SK-N-SH (cell line): Measurements from ENCODE around the gene PTPA. TPM values are rescaled to one million over a fixed set of nuclear protein-coding genes. Genes with fewer than 3 reads are reported as not detected.
"Not testable (repeated sequence)": the region's sequence is repeated elsewhere in the genome, so short reads cannot be mapped to it uniquely, and the experiment has no call there.

Experiments used
- CTCF ChIA-PET: fragments of 300-600, 350-600 bp; formaldehyde crosslinking; extraction: SDS; loops from one replicate; lab custom pipeline; 2021; lab: Yijun Ruan, JAX
- POLR2A ChIA-PET: fragments of 350-600 bp; sonication (Branson Sonifier 250); formaldehyde crosslinking; extraction: SDS; loops from one replicate; lab custom pipeline; 2020; ENCODE audit warnings: antibody characterized with exemption, inconsistent platforms; lab: Yijun Ruan, JAX
- DNase-seq: peaks from one replicate; pipeline ENCODE4 v3.0.0; 2012
- H2AFZ ChIP-seq: fragments of 200-600 bp; sonication (generic); 2 replicates; pipeline ENCODE4 v1.8.1; 2016; ENCODE audit warnings: antibody characterized with exemption, mild to moderate bottlenecking, low read depth
- H3F3A ChIP-seq: fragments of 200-600 bp; sonication (generic); replicated peaks from 2 replicates; pipeline ENCODE3; 2016; ENCODE audit warnings: antibody characterized with exemption, mild to moderate bottlenecking; ENCODE audit not compliant: insufficient read depth
- H3K27ac ChIP-seq, 2 experiments: fragments of 200-500 bp in 1 of 2; fragments of 200-600 bp in 1 of 2; sonication (Bioruptor generic) in 1 of 2; sonication (generic), shearing (Covaris generic) in 1 of 2; 2 replicates each; pipeline versions ENCODE4 v1.5.1 to v1.6.1; 2014 to 2016; ENCODE audit warnings: low read depth in 2 of 2, inconsistent platforms in 1 of 2, low read length in 1 of 2, mild to moderate bottlenecking in 1 of 2, mixed read lengths in 1 of 2
- H3K27me3 ChIP-seq: fragments of 200-600 bp; sonication (generic), shearing (Covaris generic); 2 replicates; pipeline ENCODE4 v1.6.1; 2016; ENCODE audit warnings: mixed run types; ENCODE audit not compliant: insufficient read depth
- H3K36me3 ChIP-seq, 2 experiments: fragments of 200-500 bp in 1 of 2; fragments of 200-600 bp in 1 of 2; sonication (Bioruptor generic) in 1 of 2; sonication (generic) in 1 of 2; replicated peaks in 1 of 2; 2 replicates each; pipeline versions ENCODE3 to v1.5.1; 2014 to 2016; ENCODE audit warnings: low read length in 1 of 2, mild to moderate bottlenecking in 1 of 2; ENCODE audit not compliant: insufficient read depth in 2 of 2, control insufficient read depth in 1 of 2
- H3K4me1 ChIP-seq, 2 experiments: fragments of 200-500 bp in 1 of 2; fragments of 200-600 bp in 1 of 2; sonication (Bioruptor generic) in 1 of 2; sonication (generic), shearing (Covaris generic) in 1 of 2; 2 replicates each; pipeline versions ENCODE4 v1.5.1 to v1.6.1; 2014 to 2016; ENCODE audit warnings: low read depth in 1 of 2, low read length in 1 of 2, mixed run types in 1 of 2; ENCODE audit not compliant: insufficient read depth in 2 of 2, control insufficient read depth in 1 of 2
- H3K4me2 ChIP-seq: fragments of 200-600 bp; sonication (generic), shearing (Covaris generic); 2 replicates; pipeline ENCODE4 v1.6.1; 2017; ENCODE audit warnings: mixed run types
- H3K4me3 ChIP-seq, 2 experiments: fragments of 200-500 bp in 1 of 2; fragments of 200-600 bp in 1 of 2; sonication (Bioruptor generic) in 1 of 2; sonication (generic), shearing (Covaris generic) in 1 of 2; 2 replicates each; pipeline versions ENCODE4 v1.5.1 to v1.8.1; 2014 to 2016; ENCODE audit warnings: low read depth in 2 of 2, inconsistent platforms in 1 of 2, low read length in 1 of 2, mild to moderate bottlenecking in 1 of 2, mixed read lengths in 1 of 2, moderate library complexity in 1 of 2
- H3K79me2 ChIP-seq: fragments of 200-600 bp; sonication (generic); 2 replicates; pipeline ENCODE4 v1.8.1; 2017; ENCODE audit warnings: mild to moderate bottlenecking; ENCODE audit not compliant: insufficient read depth
- H3K9ac ChIP-seq: fragments of 200-600 bp; sonication (generic); 2 replicates; pipeline ENCODE4 v1.6.1; 2017; ENCODE audit warnings: mixed run types
- H3K9me2 ChIP-seq: fragments of 200-600 bp; sonication (generic); 2 replicates; pipeline ENCODE4 v1.6.1; 2017; ENCODE audit warnings: mixed run types
- H3K9me3 ChIP-seq: fragments of 200-600 bp; sonication (generic); 2 replicates; pipeline ENCODE4 v1.6.1; 2017; ENCODE audit warnings: mixed run types, mild to moderate bottlenecking, moderate library complexity
- H4K20me1 ChIP-seq: fragments of 200-600 bp; sonication (generic); 2 replicates; pipeline ENCODE4 v1.6.1; 2017; ENCODE audit warnings: mild to moderate bottlenecking, mixed run types; ENCODE audit not compliant: insufficient read depth
- EP300 ChIP-seq, 2 experiments: IDR thresholded peaks; 2 replicates each; pipeline versions ENCODE4 v1.4.0 to v1.6.1; 2012; ENCODE audit warnings: borderline replicate concordance in 1 of 2, low read depth in 1 of 2, low read length in 1 of 2
- JUND ChIP-seq: IDR thresholded peaks from 2 replicates; pipeline ENCODE4 v1.4.0; 2012
- MAX ChIP-seq: IDR thresholded peaks from 2 replicates; pipeline ENCODE4 v1.4.0; 2012; ENCODE audit warnings: low read depth
- MXI1 ChIP-seq: IDR thresholded peaks from 2 replicates; pipeline ENCODE4 v1.6.1; 2012; ENCODE audit warnings: mild to moderate bottlenecking, low read depth, low read length, improper control_type of control experiment
- RCOR1 ChIP-seq: fragments of 150-350 bp; IDR thresholded peaks from 2 replicates; pipeline ENCODE4 v1.6.1; 2017; ENCODE audit warnings: antibody characterized with exemption, low read length
- RFX5 ChIP-seq: IDR thresholded peaks from 2 replicates; pipeline ENCODE4 v1.6.1; 2012; ENCODE audit warnings: mild to moderate bottlenecking, improper control_type of control experiment, low read length
- RXRA ChIP-seq: IDR thresholded peaks from 2 replicates; pipeline ENCODE4 v1.4.0; 2012; ENCODE audit warnings: low read depth, mild to moderate bottlenecking, borderline replicate concordance
- USF1 ChIP-seq: IDR thresholded peaks from 2 replicates; pipeline ENCODE4 v1.4.0; 2012; ENCODE audit warnings: low read depth, borderline replicate concordance
- YY1 ChIP-seq: IDR thresholded peaks from 2 replicates; pipeline ENCODE4 v1.4.0; 2012; ENCODE audit warnings: low read depth, mild to moderate bottlenecking
- WGBS: methylation state at CpG from one replicate; pipeline ENCODE4 v1.1.6; 2017; ENCODE audit warnings: low lambda C conversion rate; 5-methylcytosine and 5-hydroxymethylcytosine counted together
- polyA plus RNA-seq, 3 experiments: library from polyadenylated mRNA; depleted of rRNA; stranded (reverse); fragments of >200 nt; gene quantifications; 2 replicates each; pipeline ENCODE4 v1.2.3, GENCODE V29; 2012

Gene PTPA
- polyA plus RNA-seq, 1 of the 3 experiments (the other 2 are of a cell fraction): 130 TPM

GRCh38 chr9:129162497-129163197 is 51.4 kb downstream of the PTPA start:
- Histone ChIP-seq H3K36me3 (no peaks in the 10 kb centered on the region), H3K9ac (no peak overlapping the region), H4K20me1 (no peaks in the 10 kb centered on the region), H3K79me2 (no peaks in the 10 kb centered on the region), H3K27ac (no peak overlapping the region), H3K9me3 (no peaks in the 10 kb centered on the region), H3K4me3 (no peak overlapping the region), H3K9me2 (no peaks in the 10 kb centered on the region), H2AFZ (no peak overlapping the region), H3K4me1 (peaks cover 0 to 8% of the 10 kb centered on the region in 2 experiments; a peak in 3 of 4 replicates), H3K27me3 (no peaks in the 10 kb centered on the region), H3F3A (peaks cover 8% of the 10 kb centered on the region), H3K4me2 (no peak overlapping the region)
- ChIA-PET POLR2A (no interaction called here), CTCF (interaction anchor here (0.8 to 1.2 kb wide), 4 partner anchors 11 to 23 kb away, joined by 3 to 5 read pairs (median 3); no protein-coding TSS in a partner anchor)
- WGBS: 94% methylated on average over 11 of the region's 11 CpGs
- TF ChIP-seq MXI1 (no peak), USF1 (peak; percentile 37; the same call in 1 of the 2 replicates), JUND (no peak), RCOR1 (no peak), EP300 (IDR thresholded peaks at IDR 0.05; ENCODE audit: borderline replicate concordance in 1 of 2, low read depth in 1 of 2, low read length in 1 of 2) (no peak)
- DNase-seq: peak; percentile 58

GRCh38 chr9:129163198-129163670 is 52.0 kb downstream of the PTPA start:
- H3K36me3 ChIP-seq, H3K4me2 ChIP-seq, H3K79me2 ChIP-seq, H3K27me3 ChIP-seq, H3K4me3 ChIP-seq, H3K9me3 ChIP-seq, DNase-seq, H4K20me1 ChIP-seq, H3K27ac ChIP-seq, H2AFZ ChIP-seq, POLR2A ChIA-PET, H3K9me2 ChIP-seq, H3K9ac ChIP-seq: not testable (repeated sequence)
- H3K4me1 ChIP-seq: peaks cover 0 to 12% of the 10 kb centered on the region in 2 experiments; a peak in 3 of 4 replicates
- CTCF ChIA-PET: interaction anchor here (0.8 to 3.6 kb wide), 6 partner anchors 11 to 23 kb away, joined by 3 to 29 read pairs (median 4); no protein-coding TSS in a partner anchor
- WGBS: 74% methylated on average over 4 of the region's 5 CpGs
- H3F3A ChIP-seq: peaks cover 14% of the 10 kb centered on the region

GRCh38 chr9:129163753-129164152 is 52.5 kb downstream of the PTPA start:
- H4K20me1 ChIP-seq: no peaks in the 10 kb centered on the region
- H3K27me3 ChIP-seq: no peaks in the 10 kb centered on the region
- 94% methylated on average over 9 of the region's 10 CpGs for WGBS
- H3K9me3 ChIP-seq: no peaks in the 10 kb centered on the region
- peaks cover 0 to 14% of the 10 kb centered on the region in 2 experiments; a peak in 3 of 4 replicates for H3K4me1 ChIP-seq
- ChIA-PET POLR2A (no interaction called here), CTCF (interaction anchor here (1.1 to 3.6 kb wide), 3 partner anchors 10 to 24 kb away, joined by 3 to 29 read pairs (median 13); no protein-coding TSS in a partner anchor)
- no peaks in the 10 kb centered on the region for H3K36me3 ChIP-seq
- no peak for DNase-seq
- H3K4me2 ChIP-seq: no peak overlapping the region
- H3K9ac ChIP-seq: no peak overlapping the region
- no peak for TF ChIP-seq USF1
- no peak for TF ChIP-seq MAX
- TF ChIP-seq RFX5: no peak
- no peak for TF ChIP-seq YY1
- TF ChIP-seq RCOR1: no peak
- no peak for TF ChIP-seq RXRA
- no peaks in the 10 kb centered on the region for H3K9me2 ChIP-seq
- H3K27ac ChIP-seq: no peak overlapping the region
- no peak overlapping the region for H2AFZ ChIP-seq
- H3K4me3 ChIP-seq: no peak overlapping the region
- no peaks in the 10 kb centered on the region for H3K79me2 ChIP-seq
- peaks cover 19% of the 10 kb centered on the region for H3F3A ChIP-seq
